ENCODE measurements around the gene LILRB1. TPM values are rescaled to one million over a fixed set of nuclear protein-coding genes. Genes with fewer than 3 reads are reported as not detected.

LILRB1 gene
- total RNA-seq, 1 experiment from 2014 or later, result not detected

DNA sequence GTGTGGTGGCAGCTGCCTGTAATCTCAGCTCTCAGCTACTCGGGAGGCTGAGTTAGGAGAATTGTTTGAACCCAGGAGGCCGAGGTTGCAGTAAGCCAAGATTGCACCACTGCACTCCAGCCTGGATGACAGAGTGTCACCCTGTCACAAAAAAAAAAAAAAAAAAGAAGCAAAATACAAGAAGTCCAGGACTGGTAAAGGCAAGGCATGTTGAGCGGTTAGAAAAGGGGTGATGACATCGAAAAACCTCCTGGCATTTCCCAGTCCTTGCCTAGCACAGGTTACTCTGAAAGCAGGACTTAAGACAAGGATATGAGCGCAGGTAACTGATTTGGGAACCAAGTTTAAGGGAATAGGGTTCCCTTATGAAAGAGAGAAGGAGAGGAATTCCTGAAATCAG, 30.0 kb downstream of the LILRB1 start:
- no peak for ATAC-seq
- TF ChIP-seq EZH2phosphoT487 (IDR thresholded peaks at IDR 0.05; ENCODE audit: borderline replicate concordance, low read length) (no peak), EZH2 (IDR thresholded peaks at IDR 0.05; ENCODE audit: low read length, unreplicated experiment) (no peak)
- TF ChIP-seq, protein P1, sequence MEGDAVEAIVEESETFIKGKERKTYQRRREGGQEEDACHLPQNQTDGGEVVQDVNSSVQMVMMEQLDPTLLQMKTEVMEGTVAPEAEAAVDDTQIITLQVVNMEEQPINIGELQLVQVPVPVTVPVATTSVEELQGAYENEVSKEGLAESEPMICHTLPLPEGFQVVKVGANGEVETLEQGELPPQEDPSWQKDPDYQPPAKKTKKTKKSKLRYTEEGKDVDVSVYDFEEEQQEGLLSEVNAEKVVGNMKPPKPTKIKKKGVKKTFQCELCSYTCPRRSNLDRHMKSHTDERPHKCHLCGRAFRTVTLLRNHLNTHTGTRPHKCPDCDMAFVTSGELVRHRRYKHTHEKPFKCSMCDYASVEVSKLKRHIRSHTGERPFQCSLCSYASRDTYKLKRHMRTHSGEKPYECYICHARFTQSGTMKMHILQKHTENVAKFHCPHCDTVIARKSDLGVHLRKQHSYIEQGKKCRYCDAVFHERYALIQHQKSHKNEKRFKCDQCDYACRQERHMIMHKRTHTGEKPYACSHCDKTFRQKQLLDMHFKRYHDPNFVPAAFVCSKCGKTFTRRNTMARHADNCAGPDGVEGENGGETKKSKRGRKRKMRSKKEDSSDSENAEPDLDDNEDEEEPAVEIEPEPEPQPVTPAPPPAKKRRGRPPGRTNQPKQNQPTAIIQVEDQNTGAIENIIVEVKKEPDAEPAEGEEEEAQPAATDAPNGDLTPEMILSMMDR (conservative IDR thresholded peaks at IDR 0.05; ENCODE audit: low read depth, low read length), result no peak

DNA sequence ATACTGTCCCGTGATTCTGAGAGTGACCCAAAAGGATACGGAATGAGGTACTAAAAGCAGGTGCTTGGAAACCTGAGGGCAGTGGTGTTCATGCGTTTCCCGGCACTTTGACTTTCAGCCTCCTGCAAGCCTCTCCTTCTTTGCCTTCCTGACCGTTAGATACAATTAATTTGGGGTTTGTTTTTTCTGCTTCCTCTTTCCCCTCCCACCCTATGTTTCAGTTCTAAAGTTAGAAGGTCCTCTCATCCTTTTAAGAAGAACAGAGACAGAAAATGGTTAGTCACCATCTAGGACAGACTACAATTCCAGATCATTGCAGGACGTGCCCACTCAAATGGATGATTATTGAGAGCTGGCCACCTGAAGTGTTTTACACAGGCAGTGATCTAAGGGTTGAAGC, 30.7 kb downstream of the LILRB1 start:
- Histone ChIP-seq H3K9ac (ENCODE audit: low read length) (no peak overlapping the region), H3K9me2 (replicated peaks; ENCODE audit: low read length) (no peaks in the 10 kb centered on the region), H3K9me3 (ENCODE audit: low read length) (no peaks in the 10 kb centered on the region), H3K36me3 (ENCODE audit: low read depth, low read length) (no peaks in the 10 kb centered on the region), H3K4me1 (ENCODE audit: insufficient read depth, low read length) (no peaks in the 10 kb centered on the region), H2AFZ (ENCODE audit: low read length) (no peak overlapping the region), H3K27me3 (ENCODE audit: low read length) (peaks cover 58% of the 10 kb centered on the region), H4K20me1 (ENCODE audit: low read length) (no peaks in the 10 kb centered on the region), H3K79me2 (ENCODE audit: low read length) (no peaks in the 10 kb centered on the region), H3K4me3 (ENCODE audit: low read length) (no peak overlapping the region), H3F3A (ENCODE audit: low read length, unreplicated experiment) (no peaks in the 10 kb centered on the region), H3K4me2 (ENCODE audit: low read length) (no peak overlapping the region), H3K27ac (ENCODE audit: low read length) (no peak overlapping the region)
- DNase-seq, result no peak
- intact Hi-C loops (cut with micrococcal nuclease), result no loop called here
- ChIA-PET CTCF (no interaction called here), POLR2A (ENCODE audit: unreplicated experiment) (no interaction called here)
- BruUV-seq (replicated peaks), result no TSS peak
- ATAC-seq, result no peak
- TF ChIP-seq EZH2phosphoT487 (IDR thresholded peaks at IDR 0.05; ENCODE audit: borderline replicate concordance, low read length) (no peak), EZH2 (IDR thresholded peaks at IDR 0.05; ENCODE audit: low read length, unreplicated experiment) (no peak)
- TF ChIP-seq, protein P1 (conservative IDR thresholded peaks at IDR 0.05; ENCODE audit: low read depth, low read length), result no peak

More for the DNA sequence above, 30.0 kb downstream of the LILRB1 start:
- no peaks in the 10 kb centered on the region for H3K9me2 ChIP-seq (replicated peaks; ENCODE audit: low read length)
- no peaks in the 10 kb centered on the region for H3K9me3 ChIP-seq (ENCODE audit: low read length)
- POLR2A ChIA-PET (ENCODE audit: unreplicated experiment), result no interaction called here
- BruUV-seq (replicated peaks), result no TSS peak
- H2AFZ ChIP-seq (ENCODE audit: low read length), result no peak overlapping the region
- H3K79me2 ChIP-seq (ENCODE audit: low read length), result no peaks in the 10 kb centered on the region
- H3K27ac ChIP-seq (ENCODE audit: low read length), result no peak overlapping the region
- no peak overlapping the region for H3K9ac ChIP-seq (ENCODE audit: low read length)
- DNase-seq, result no peak
- no peaks in the 10 kb centered on the region for H3K36me3 ChIP-seq (ENCODE audit: low read depth, low read length)
- no peaks in the 10 kb centered on the region for H3K4me1 ChIP-seq (ENCODE audit: insufficient read depth, low read length)
- intact Hi-C loops (cut with micrococcal nuclease), result no loop called here
- H3K4me2 ChIP-seq (ENCODE audit: low read length), result no peak overlapping the region
- no peaks in the 10 kb centered on the region for H3F3A ChIP-seq (ENCODE audit: low read length, unreplicated experiment)
- no peaks in the 10 kb centered on the region for H4K20me1 ChIP-seq (ENCODE audit: low read length)
- no peak overlapping the region for H3K4me3 ChIP-seq (ENCODE audit: low read length)
- peaks cover 54% of the 10 kb centered on the region for H3K27me3 ChIP-seq (ENCODE audit: low read length)
- CTCF ChIA-PET, result no interaction called here

DNA sequence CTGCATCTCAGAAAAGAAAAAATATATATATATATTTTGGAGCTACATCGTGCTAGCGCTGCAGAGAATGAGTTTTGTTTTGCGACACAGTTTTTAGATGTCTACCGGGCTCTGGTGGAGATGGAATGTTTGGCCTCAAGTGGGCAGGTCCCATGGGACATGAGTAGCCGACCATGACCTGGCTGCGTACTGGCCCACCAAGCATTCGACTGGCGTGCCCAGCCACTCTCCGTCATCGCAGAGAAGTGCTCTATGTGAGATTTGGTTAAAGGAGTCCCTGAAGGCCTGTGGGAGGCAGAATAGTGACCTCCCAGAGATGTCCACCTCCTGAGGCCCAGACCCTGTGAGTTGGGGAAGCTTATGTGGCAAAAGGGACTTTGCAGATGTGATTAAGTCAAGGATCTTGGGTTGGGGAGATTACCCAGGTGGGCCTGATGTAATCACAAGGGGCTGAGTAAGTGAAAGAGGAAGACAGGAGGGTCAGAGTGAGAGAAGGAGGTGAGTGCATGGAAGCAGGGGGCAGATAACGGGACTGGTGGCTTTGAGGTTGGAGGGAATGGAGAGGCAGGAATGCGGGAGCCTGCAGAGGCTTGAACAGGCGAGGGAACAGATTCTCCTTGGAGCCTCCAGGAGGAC, 31.7 kb downstream of the LILRB1 start:
- Histone ChIP-seq H3F3A (ENCODE audit: low read length, unreplicated experiment) (no peaks in the 10 kb centered on the region), H4K20me1 (ENCODE audit: low read length) (no peaks in the 10 kb centered on the region), H3K4me2 (ENCODE audit: low read length) (no peak overlapping the region), H3K9me2 (replicated peaks; ENCODE audit: low read length) (no peaks in the 10 kb centered on the region), H2AFZ (ENCODE audit: low read length) (no peak overlapping the region), H3K27me3 (ENCODE audit: low read length) (peaks cover 68% of the 10 kb centered on the region), H3K4me1 (ENCODE audit: insufficient read depth, low read length) (no peaks in the 10 kb centered on the region), H3K9ac (ENCODE audit: low read length) (no peak overlapping the region), H3K27ac (ENCODE audit: low read length) (no peak overlapping the region), H3K4me3 (ENCODE audit: low read length) (no peak overlapping the region), H3K36me3 (ENCODE audit: low read depth, low read length) (no peaks in the 10 kb centered on the region), H3K79me2 (ENCODE audit: low read length) (no peaks in the 10 kb centered on the region), H3K9me3 (ENCODE audit: low read length) (no peaks in the 10 kb centered on the region)
- ATAC-seq (no peak), DNase-seq (no peak)
- intact Hi-C loops (cut with micrococcal nuclease), result no loop called here
- POLR2A ChIA-PET (ENCODE audit: unreplicated experiment), result no interaction called here
- CTCF ChIA-PET, result no interaction called here
- TF ChIP-seq, protein P1 (conservative IDR thresholded peaks at IDR 0.05; ENCODE audit: low read depth, low read length), result no peak
- TF ChIP-seq EZH2phosphoT487 (IDR thresholded peaks at IDR 0.05; ENCODE audit: borderline replicate concordance, low read length) (no peak), EZH2 (IDR thresholded peaks at IDR 0.05; ENCODE audit: low read length, unreplicated experiment) (no peak)
- BruUV-seq (replicated peaks), result no TSS peak
